K562 (cell line): ENCODE data around the gene CHST7. TPM values are rescaled to one million over a fixed set of nuclear protein-coding genes. Genes with fewer than 3 reads are reported as not detected.

ENCODE experiments used
- CTBP1 ChIP-seq: fragments of 450-650 bp; IDR thresholded peaks from 2 replicates; pipeline ENCODE4 v1.6.1; 2016; ENCODE audit warnings: borderline replicate concordance
- MAZ ChIP-seq, 2 experiments: fragments of 450-650 bp in 1 of 2; sonication (generic) in 1 of 2; formaldehyde crosslinking; IDR thresholded peaks in 1 of 2; conservative IDR thresholded peaks in 1 of 2; 2 replicates each; pipeline versions ENCODE4 v1.4.0 to v1.5.0; 2020; ENCODE audit warnings: mild to moderate bottlenecking in 1 of 2, missing genetic modification reagents in 1 of 2
- TGIF2 ChIP-seq: sonication (generic); formaldehyde crosslinking; IDR thresholded peaks from 2 replicates; pipeline ENCODE4 v1.8.1; 2022; ENCODE audit warnings: mild to moderate bottlenecking, missing genetic modification reagents, moderate library complexity
- polyA plus RNA-seq, 8 experiments: library from polyadenylated mRNA; depleted of rRNA in 4 of 8; stranded (reverse) in 5 of 8; unstranded in 3 of 8; fragments of >200 nt; fragmentation: Nextera tagmentation in 2 of 8; fragmentation: Illumina TruSeq in 1 of 8; extraction: Ambion mirVana in 2 of 8; extraction: Trizol in 1 of 8; gene quantifications; 2 replicates each; pipeline versions ENCODE4 v1.2.1 to v1.2.3, GENCODE V29; 2011 to 2014; ENCODE audit warnings: inconsistent platforms in 1 of 8, missing spikeins in 1 of 8
- total RNA-seq, 7 experiments: library from RNA; depleted of rRNA in 6 of 7; stranded (reverse); fragments of >200 nt in 6 of 7; fragmentation: Illumina TruSeq in 2 of 7; extraction: Trizol in 2 of 7; gene quantifications; 2 replicates each; pipeline versions ENCODE4 v1.2.1 to v1.2.3, GENCODE V29; 2011 to 2021; ENCODE audit warnings: low replicate concordance in 1 of 7
- TF ChIP-seq, protein P1 (sequence below): fragments of 450-650 bp; IDR thresholded peaks from 2 replicates; pipeline ENCODE4 v1.6.1; 2016; ENCODE audit warnings: mild to moderate bottlenecking, moderate library complexity

The CHST7 gene
- total and polyA plus RNA-seq, 9 of the 15 experiments (the other 6 are each of a cell fraction or from before 2014, with no cell fraction given), result 0.04 to 0.41 (median 0.09) TPM; not detected in 2

DNA sequence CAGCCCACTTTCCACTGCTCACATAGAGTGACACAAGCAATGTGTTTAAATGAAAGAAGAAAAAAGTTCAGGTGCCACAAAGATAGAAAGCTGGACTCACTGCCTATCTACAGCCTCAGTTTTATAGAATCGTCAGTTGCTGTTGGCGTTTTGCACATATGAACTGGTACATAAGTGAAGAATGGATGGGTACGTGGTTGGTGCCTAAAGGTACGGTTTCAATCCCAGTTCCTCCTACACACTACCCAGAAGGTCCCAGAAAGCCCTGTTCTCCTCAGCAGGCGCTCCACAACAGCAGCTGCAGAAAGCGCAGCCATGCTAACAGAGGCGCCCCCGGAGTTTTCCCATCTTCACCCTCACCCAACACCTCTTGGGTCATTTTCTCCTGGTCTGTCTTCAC, 23.6 kb downstream of the CHST7 start (continued):
- TF ChIP-seq, protein P1, sequence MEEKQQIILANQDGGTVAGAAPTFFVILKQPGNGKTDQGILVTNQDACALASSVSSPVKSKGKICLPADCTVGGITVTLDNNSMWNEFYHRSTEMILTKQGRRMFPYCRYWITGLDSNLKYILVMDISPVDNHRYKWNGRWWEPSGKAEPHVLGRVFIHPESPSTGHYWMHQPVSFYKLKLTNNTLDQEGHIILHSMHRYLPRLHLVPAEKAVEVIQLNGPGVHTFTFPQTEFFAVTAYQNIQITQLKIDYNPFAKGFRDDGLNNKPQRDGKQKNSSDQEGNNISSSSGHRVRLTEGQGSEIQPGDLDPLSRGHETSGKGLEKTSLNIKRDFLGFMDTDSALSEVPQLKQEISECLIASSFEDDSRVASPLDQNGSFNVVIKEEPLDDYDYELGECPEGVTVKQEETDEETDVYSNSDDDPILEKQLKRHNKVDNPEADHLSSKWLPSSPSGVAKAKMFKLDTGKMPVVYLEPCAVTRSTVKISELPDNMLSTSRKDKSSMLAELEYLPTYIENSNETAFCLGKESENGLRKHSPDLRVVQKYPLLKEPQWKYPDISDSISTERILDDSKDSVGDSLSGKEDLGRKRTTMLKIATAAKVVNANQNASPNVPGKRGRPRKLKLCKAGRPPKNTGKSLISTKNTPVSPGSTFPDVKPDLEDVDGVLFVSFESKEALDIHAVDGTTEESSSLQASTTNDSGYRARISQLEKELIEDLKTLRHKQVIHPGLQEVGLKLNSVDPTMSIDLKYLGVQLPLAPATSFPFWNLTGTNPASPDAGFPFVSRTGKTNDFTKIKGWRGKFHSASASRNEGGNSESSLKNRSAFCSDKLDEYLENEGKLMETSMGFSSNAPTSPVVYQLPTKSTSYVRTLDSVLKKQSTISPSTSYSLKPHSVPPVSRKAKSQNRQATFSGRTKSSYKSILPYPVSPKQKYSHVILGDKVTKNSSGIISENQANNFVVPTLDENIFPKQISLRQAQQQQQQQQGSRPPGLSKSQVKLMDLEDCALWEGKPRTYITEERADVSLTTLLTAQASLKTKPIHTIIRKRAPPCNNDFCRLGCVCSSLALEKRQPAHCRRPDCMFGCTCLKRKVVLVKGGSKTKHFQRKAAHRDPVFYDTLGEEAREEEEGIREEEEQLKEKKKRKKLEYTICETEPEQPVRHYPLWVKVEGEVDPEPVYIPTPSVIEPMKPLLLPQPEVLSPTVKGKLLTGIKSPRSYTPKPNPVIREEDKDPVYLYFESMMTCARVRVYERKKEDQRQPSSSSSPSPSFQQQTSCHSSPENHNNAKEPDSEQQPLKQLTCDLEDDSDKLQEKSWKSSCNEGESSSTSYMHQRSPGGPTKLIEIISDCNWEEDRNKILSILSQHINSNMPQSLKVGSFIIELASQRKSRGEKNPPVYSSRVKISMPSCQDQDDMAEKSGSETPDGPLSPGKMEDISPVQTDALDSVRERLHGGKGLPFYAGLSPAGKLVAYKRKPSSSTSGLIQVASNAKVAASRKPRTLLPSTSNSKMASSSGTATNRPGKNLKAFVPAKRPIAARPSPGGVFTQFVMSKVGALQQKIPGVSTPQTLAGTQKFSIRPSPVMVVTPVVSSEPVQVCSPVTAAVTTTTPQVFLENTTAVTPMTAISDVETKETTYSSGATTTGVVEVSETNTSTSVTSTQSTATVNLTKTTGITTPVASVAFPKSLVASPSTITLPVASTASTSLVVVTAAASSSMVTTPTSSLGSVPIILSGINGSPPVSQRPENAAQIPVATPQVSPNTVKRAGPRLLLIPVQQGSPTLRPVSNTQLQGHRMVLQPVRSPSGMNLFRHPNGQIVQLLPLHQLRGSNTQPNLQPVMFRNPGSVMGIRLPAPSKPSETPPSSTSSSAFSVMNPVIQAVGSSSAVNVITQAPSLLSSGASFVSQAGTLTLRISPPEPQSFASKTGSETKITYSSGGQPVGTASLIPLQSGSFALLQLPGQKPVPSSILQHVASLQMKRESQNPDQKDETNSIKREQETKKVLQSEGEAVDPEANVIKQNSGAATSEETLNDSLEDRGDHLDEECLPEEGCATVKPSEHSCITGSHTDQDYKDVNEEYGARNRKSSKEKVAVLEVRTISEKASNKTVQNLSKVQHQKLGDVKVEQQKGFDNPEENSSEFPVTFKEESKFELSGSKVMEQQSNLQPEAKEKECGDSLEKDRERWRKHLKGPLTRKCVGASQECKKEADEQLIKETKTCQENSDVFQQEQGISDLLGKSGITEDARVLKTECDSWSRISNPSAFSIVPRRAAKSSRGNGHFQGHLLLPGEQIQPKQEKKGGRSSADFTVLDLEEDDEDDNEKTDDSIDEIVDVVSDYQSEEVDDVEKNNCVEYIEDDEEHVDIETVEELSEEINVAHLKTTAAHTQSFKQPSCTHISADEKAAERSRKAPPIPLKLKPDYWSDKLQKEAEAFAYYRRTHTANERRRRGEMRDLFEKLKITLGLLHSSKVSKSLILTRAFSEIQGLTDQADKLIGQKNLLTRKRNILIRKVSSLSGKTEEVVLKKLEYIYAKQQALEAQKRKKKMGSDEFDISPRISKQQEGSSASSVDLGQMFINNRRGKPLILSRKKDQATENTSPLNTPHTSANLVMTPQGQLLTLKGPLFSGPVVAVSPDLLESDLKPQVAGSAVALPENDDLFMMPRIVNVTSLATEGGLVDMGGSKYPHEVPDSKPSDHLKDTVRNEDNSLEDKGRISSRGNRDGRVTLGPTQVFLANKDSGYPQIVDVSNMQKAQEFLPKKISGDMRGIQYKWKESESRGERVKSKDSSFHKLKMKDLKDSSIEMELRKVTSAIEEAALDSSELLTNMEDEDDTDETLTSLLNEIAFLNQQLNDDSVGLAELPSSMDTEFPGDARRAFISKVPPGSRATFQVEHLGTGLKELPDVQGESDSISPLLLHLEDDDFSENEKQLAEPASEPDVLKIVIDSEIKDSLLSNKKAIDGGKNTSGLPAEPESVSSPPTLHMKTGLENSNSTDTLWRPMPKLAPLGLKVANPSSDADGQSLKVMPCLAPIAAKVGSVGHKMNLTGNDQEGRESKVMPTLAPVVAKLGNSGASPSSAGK, result no peak
- TF ChIP-seq MAZ (CRISPR knock-in tag; conservative IDR thresholded peaks at IDR 0.05 in 1 of 2, IDR thresholded peaks at IDR 0.05 in 1 of 2) (no peak), TGIF2 (CRISPR knock-in tag) (no peak), CTBP1 (no peak)
